Measurements from ENCODE around the gene TMEM59. TPM values are rescaled to one million over a fixed set of nuclear protein-coding genes. Genes with fewer than 3 reads are reported as not detected.

TMEM59 gene
- total and polyA plus RNA-seq, 2 of the 8 experiments (the other 6 are each of a cell fraction or from before 2014, with no cell fraction given): 116 to 139 TPM

DNA sequence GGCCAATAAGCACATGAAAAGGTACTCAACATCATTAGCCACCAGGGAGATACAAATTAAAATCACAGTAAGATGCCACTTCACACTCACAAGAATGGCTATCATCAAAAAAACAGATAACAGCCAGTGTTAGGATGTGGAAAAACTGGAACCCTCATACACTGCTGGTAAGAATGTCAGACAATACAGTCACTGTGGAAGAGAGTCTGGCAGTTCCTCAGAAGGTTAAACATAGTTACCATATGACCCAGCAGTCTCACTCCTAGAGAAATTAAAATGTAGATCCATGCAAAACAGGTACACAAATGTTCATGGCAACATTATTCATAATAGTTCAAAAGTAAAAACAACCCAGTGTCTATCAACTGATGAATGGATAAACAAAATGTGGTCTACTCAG is 68.3 kb downstream of the TMEM59 start:
- H3K4me2 ChIP-seq (ENCODE audit: insufficient read depth in 1 of 2, low read depth in 2 of 2, low read length in 2 of 2): no peak overlapping the region
- no peaks in the 10 kb centered on the region for H3K9me3 ChIP-seq (ENCODE audit: insufficient read depth in 2 of 2, low read depth in 1 of 2, low read length in 1 of 2)
- no peak overlapping the region for H3K56ac ChIP-seq (replicated peaks; ENCODE audit: insufficient read length, low read depth, low read length)
- H2AFZ ChIP-seq (ENCODE audit: low read length): no peak overlapping the region
- H3K36me3 ChIP-seq (ENCODE audit: control insufficient read depth in 2 of 4, insufficient read depth in 4 of 4, low read length in 3 of 4): no peaks in the 10 kb centered on the region
- no peak overlapping the region for H4K8ac ChIP-seq (ENCODE audit: extremely low read depth, insufficient read depth, low read length)
- no peak overlapping the region for H3K14ac ChIP-seq (ENCODE audit: insufficient read length)
- H3K27me3 ChIP-seq (replicated peaks in 1 of 4; ENCODE audit: control insufficient read depth in 3 of 4, extremely low read depth in 1 of 4, insufficient read depth in 3 of 4, low read length in 3 of 4): peaks cover 0 to 2% (median 0%) of the 10 kb centered on the region in 4 experiments; a peak in 1 of 7 replicates
- H3K23me2 ChIP-seq (ENCODE audit: low read depth, low read length): peaks cover 2% of the 10 kb centered on the region; the same call in 1 of the 2 replicates
- no peak overlapping the region for H2BK120ac ChIP-seq (replicated peaks; ENCODE audit: low read depth, low read length)
- H2BK5ac ChIP-seq (ENCODE audit: low read depth, low read length): no peak overlapping the region
- no peaks in the 10 kb centered on the region for H3K79me2 ChIP-seq (ENCODE audit: control insufficient read depth in 1 of 2, insufficient read depth in 2 of 2, low read length in 2 of 2)
- FAIRE-seq (no peak), DNase-seq (ENCODE audit: low read depth in 1 of 2, low spot score in 2 of 2) (no peak)
- H2BK15ac ChIP-seq (ENCODE audit: low read length): no peak overlapping the region
- no peak overlapping the region for H3K4me3 ChIP-seq (ENCODE audit: extremely low read depth in 1 of 4, insufficient read depth in 2 of 4, low read depth in 3 of 4, low read length in 4 of 4)
- H3K79me1 ChIP-seq (ENCODE audit: low read depth, low read length): no peaks in the 10 kb centered on the region
- H2BK12ac ChIP-seq (ENCODE audit: low read depth, low read length): no peak overlapping the region
- H4K91ac ChIP-seq (replicated peaks; ENCODE audit: insufficient read length, low read length): no peak overlapping the region
- no peak overlapping the region for H4K5ac ChIP-seq (ENCODE audit: insufficient read length, low read depth, low read length)
- no peak overlapping the region for H3K27ac ChIP-seq (ENCODE audit: low read depth, low read length)
- no peak overlapping the region for H2BK20ac ChIP-seq (ENCODE audit: low read length)
- POLR2A ChIA-PET (ENCODE audit: partially characterized antibody): no interaction called here
- no peaks in the 10 kb centered on the region for H4K20me1 ChIP-seq (replicated peaks in 1 of 2; ENCODE audit: control insufficient read depth in 1 of 2, insufficient read depth in 2 of 2, low read length in 2 of 2)
- H3K4ac ChIP-seq (replicated peaks; ENCODE audit: insufficient read length, low read depth, low read length): no peak overlapping the region
- CTCF ChIA-PET (ENCODE audit: partially characterized antibody): no interaction called here
- no peak overlapping the region for H3K18ac ChIP-seq (ENCODE audit: extremely low read depth, low read length)
- H3K4me1 ChIP-seq (replicated peaks in 1 of 4; ENCODE audit: control insufficient read depth in 3 of 4, insufficient read depth in 4 of 4, low read length in 3 of 4): peaks cover 0 to 5% (median 0%) of the 10 kb centered on the region in 4 experiments; a peak in 2 of 7 replicates
- H3K9ac ChIP-seq (replicated peaks in 1 of 4; ENCODE audit: extremely low read depth in 1 of 4, low read depth in 3 of 4, low read length in 3 of 4): no peak overlapping the region
- no peak overlapping the region for H3K23ac ChIP-seq (ENCODE audit: insufficient read length)
- H2AK5ac ChIP-seq (ENCODE audit: low read depth, low read length): no peak overlapping the region
- TF ChIP-seq CEBPB (IDR thresholded peaks at IDR 0.05; ENCODE audit: low read depth, low read length) (no peak), KDM4A (IDR thresholded peaks at IDR 0.05; ENCODE audit: low read depth, low read length, severe bottlenecking) (no peak), SIN3A (conservative IDR thresholded peaks at IDR 0.05 in 1 of 2, IDR thresholded peaks at IDR 0.05 in 1 of 2; ENCODE audit: low read depth in 1 of 2, low read length in 2 of 2) (no peak), CHD2 (IDR thresholded peaks at IDR 0.05; ENCODE audit: low read length) (no peak), CBX8 (IDR thresholded peaks at IDR 0.05; ENCODE audit: borderline replicate concordance, low read depth, low read length) (no peak), RBBP5 (IDR thresholded peaks at IDR 0.05; ENCODE audit: borderline replicate concordance, low read depth, low read length) (no peak), EZH2 (IDR thresholded peaks at IDR 0.05; ENCODE audit: low read depth, low read length, severe bottlenecking) (no peak), CREB1 (IDR thresholded peaks at IDR 0.05) (no peak), KDM1A (IDR thresholded peaks at IDR 0.05; ENCODE audit: borderline replicate concordance, low read length) (no peak), RNF2 (IDR thresholded peaks at IDR 0.05; ENCODE audit: borderline replicate concordance, low read depth, low read length, missing control alignments, poor library complexity, severe bottlenecking) (no peak)
- TF ChIP-seq, protein P1, sequence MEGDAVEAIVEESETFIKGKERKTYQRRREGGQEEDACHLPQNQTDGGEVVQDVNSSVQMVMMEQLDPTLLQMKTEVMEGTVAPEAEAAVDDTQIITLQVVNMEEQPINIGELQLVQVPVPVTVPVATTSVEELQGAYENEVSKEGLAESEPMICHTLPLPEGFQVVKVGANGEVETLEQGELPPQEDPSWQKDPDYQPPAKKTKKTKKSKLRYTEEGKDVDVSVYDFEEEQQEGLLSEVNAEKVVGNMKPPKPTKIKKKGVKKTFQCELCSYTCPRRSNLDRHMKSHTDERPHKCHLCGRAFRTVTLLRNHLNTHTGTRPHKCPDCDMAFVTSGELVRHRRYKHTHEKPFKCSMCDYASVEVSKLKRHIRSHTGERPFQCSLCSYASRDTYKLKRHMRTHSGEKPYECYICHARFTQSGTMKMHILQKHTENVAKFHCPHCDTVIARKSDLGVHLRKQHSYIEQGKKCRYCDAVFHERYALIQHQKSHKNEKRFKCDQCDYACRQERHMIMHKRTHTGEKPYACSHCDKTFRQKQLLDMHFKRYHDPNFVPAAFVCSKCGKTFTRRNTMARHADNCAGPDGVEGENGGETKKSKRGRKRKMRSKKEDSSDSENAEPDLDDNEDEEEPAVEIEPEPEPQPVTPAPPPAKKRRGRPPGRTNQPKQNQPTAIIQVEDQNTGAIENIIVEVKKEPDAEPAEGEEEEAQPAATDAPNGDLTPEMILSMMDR (IDR thresholded peaks at IDR 0.05; ENCODE audit: control extremely low read depth in 1 of 3, insufficient read depth in 1 of 3, low read depth in 1 of 3, low read length in 3 of 3): no peak
